Measurements from ENCODE around the gene LRIT3.
"Not testable (repeated sequence)": the region's sequence is repeated elsewhere in the genome, so short reads cannot be mapped to it uniquely, and the experiment has no call there.

The LRIT3 gene

DNA sequence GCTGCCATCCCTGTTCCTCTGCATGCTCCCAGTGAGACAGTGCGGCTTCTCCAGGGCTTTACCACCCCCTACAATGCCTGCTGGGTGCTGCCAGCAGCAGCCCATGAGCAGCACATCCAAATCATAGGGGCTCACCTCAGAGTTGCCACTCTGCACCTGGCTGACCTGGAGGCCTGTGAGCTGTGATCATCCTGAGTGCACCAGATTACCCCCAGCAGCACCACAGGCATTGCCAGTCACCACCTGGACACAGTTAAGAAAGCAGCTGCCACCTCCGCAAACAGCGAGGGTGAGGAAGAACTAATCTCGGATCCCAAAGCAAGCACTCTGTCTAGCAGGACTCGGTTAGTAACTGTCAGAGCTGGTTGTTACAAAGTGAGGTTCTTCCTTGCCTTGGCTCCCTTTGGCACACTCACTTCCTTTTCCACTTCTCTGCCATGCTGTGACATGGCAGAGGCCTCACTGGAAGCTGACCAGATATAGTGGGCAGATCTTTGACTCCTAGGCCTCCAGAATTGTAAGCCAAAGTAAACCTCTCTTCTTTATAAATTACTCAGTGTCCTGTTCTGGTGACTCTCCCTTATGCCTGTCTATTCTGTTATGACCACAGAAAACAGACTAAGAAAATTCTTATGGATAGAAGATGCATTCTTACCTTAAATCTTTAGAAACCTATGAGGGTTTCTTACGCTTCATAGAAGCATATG is 25.2 kb downstream of the LRIT3 start:
- H3K4me1 ChIP-seq, result no peaks in the 10 kb centered on the region
- H3K36me3 ChIP-seq, result peaks cover 10 to 14% (median 11%) of the 10 kb centered on the region in 3 donors
- intact Hi-C loops (cut with DNase I; ENCODE audit: low total_unique reads), result no loop called here
- H3K9me3 ChIP-seq, result peaks cover 0 to 5% (median 0%) of the 10 kb centered on the region in 3 donors
- TF ChIP-seq, protein P1, sequence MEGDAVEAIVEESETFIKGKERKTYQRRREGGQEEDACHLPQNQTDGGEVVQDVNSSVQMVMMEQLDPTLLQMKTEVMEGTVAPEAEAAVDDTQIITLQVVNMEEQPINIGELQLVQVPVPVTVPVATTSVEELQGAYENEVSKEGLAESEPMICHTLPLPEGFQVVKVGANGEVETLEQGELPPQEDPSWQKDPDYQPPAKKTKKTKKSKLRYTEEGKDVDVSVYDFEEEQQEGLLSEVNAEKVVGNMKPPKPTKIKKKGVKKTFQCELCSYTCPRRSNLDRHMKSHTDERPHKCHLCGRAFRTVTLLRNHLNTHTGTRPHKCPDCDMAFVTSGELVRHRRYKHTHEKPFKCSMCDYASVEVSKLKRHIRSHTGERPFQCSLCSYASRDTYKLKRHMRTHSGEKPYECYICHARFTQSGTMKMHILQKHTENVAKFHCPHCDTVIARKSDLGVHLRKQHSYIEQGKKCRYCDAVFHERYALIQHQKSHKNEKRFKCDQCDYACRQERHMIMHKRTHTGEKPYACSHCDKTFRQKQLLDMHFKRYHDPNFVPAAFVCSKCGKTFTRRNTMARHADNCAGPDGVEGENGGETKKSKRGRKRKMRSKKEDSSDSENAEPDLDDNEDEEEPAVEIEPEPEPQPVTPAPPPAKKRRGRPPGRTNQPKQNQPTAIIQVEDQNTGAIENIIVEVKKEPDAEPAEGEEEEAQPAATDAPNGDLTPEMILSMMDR (IDR thresholded peaks at IDR 0.05), result no peak
- H3K27me3 ChIP-seq, result no peaks in the 10 kb centered on the region
- H3K27ac ChIP-seq, result no peak overlapping the region
- no peak overlapping the region for H3K4me3 ChIP-seq
- no peak for DNase-seq

DNA sequence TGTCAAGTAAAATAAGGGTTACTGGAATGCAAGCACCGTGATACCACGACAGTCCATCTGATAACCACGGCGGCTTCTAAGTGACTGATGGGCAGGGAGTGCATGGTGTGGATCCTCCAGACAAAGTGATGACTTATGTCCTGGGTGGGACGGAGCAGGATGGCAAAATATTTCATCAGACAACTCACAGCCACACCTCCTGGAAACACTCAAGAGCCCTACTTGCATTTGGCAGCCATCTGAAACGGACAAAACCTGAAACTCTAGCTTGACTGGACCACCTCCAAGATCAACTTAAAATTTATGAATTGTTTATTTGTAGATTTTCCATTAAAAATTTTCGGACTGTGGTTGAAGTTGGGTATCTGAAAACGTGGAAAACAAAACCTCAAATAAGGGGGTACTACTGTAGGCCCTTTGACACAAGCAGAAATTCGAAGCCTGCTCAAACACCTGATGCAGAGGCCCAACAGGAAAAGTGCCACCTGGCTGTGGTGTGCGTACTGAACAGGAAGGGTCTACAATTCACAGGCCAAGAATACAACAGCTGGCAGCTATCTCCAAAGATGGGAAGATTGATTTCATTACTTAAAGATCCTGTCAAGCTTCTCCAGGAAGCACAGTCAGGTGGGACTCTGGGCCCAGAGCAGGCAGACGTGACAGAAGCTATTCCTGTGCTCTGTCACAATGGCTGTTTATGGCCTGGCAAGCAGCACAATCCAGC is 26.0 kb downstream of the LRIT3 start:
- no peak overlapping the region for H3K4me3 ChIP-seq
- H3K4me1 ChIP-seq, result no peaks in the 10 kb centered on the region
- no peaks in the 10 kb centered on the region for H3K27me3 ChIP-seq
- peaks cover 10 to 14% (median 11%) of the 10 kb centered on the region in 3 donors for H3K36me3 ChIP-seq
- intact Hi-C loops (cut with DNase I; ENCODE audit: low total_unique reads), result no loop called here
- peaks cover 0 to 5% (median 0%) of the 10 kb centered on the region in 3 donors for H3K9me3 ChIP-seq
- H3K27ac ChIP-seq, result no peak overlapping the region
- DNase-seq, result no peak
- TF ChIP-seq, protein P1 (IDR thresholded peaks at IDR 0.05), result no peak

DNA sequence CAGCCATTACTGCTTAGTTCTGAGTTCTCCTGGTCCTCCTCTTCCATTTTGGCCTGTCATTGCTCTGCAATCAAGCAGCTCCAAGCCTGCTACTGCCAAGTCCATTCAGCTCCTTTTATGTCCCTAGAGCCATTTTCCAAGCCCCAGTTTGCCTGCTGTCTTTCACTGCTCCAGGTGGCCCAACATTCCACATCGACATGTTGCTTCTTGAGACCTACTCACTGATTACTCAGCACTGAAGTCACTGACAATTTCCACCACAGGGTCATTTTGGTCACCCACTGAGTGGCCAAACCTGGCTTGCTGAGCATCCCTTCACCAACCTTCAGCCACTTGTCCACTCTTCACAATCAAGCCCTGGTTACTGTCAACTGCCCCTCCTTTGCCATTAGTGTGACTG is 27.2 kb downstream of the LRIT3 start:
- Histone ChIP-seq H3K9me3 (peaks cover 0 to 5% (median 0%) of the 10 kb centered on the region in 3 donors), H3K27me3 (no peaks in the 10 kb centered on the region), H3K4me3 (no peak overlapping the region), H3K36me3 (peaks cover 3 to 5% (median 5%) of the 10 kb centered on the region in 3 donors), H3K4me1 (no peaks in the 10 kb centered on the region), H3K27ac (no peak overlapping the region)
- intact Hi-C loops (cut with DNase I; ENCODE audit: low total_unique reads), result no loop called here
- TF ChIP-seq, protein P1 (IDR thresholded peaks at IDR 0.05), result no peak
- DNase-seq, result no peak

DNA sequence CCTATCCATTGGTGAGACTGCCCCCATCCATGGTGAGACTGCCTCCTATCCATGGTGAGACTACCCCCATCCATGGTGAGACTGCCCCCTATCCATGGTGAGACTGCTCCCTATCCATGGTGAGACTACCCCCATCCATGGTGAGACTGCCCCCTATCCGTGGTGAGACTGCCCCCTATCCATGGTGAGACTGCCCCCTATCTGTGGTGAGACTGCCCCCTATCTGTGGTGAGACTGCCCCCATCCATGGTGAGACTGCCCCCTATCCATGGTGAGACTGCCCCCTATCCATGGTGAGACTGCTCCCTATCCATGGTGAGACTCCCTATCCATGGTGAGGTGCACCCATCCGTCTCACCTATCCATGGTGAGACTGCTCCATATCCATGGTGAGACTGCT is 27.6 kb downstream of the LRIT3 start:
- DNase-seq; H3K27ac ChIP-seq; intact Hi-C loops (cut with DNase I; ENCODE audit: low total_unique reads); H3K36me3 ChIP-seq; H3K27me3 ChIP-seq; H3K9me3 ChIP-seq; H3K4me1 ChIP-seq; H3K4me3 ChIP-seq: not testable (repeated sequence)

DNA sequence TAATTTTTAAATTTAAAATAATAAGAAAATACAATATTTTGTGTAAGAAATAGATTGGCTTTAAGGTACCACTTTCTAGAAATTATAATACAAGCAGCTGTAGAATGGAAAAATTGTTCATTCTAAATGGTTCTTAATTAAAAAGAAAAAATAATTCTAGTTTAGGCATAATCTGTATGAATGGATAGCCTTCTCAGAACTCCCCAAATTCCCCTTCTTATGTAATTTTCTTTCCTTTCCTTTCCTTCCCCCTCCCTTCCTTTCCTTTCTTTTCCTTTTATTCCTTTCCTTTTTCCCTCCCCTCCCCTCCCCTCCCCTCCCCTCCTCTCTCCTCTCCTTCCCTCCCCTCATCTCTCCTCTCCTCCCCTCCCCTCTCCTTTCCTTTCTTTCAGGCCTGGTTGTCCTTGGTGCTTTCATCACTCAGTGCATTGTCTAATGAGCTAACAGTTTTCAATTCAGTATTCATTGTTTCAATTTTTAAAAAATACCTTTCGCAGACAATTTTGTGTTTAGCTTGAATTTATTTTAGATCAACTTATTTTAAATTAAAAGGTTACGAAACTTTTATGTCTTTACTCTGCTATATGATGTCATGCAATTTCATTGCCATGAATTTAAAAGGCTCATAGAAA is 28.8 kb downstream of the LRIT3 start:
- no peak overlapping the region for H3K27ac ChIP-seq
- H3K9me3 ChIP-seq, result peaks cover 0 to 5% (median 0%) of the 10 kb centered on the region in 3 donors
- TF ChIP-seq, protein P1 (IDR thresholded peaks at IDR 0.05), result no peak
- intact Hi-C loops (cut with DNase I; ENCODE audit: low total_unique reads), result no loop called here
- DNase-seq, result no peak
- H3K27me3 ChIP-seq, result no peaks in the 10 kb centered on the region
- no peaks in the 10 kb centered on the region for H3K36me3 ChIP-seq
- H3K4me3 ChIP-seq, result no peak overlapping the region
- no peaks in the 10 kb centered on the region for H3K4me1 ChIP-seq

DNA sequence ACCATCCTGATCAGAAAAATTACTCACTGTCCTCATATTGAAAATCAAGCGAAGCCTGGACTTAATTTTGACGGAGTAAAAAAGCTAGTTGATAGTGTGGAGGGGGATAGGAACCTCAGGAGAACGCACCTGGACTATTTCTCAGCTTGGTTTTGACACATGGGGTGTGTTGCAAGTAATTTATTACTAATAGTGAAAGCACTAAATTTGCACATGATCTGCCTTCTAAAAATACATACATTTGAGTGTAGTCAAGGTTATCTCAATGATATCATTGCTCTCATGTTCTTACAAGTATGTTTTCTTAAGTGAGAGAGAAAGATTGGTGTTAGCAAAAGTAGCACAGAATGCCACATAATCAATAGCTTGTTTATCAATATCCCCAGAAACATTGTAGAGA is 29.5 kb downstream of the LRIT3 start:
- Histone ChIP-seq H3K4me1 (no peaks in the 10 kb centered on the region), H3K27me3 (no peaks in the 10 kb centered on the region), H3K4me3 (no peak overlapping the region), H3K27ac (no peak overlapping the region), H3K36me3 (no peaks in the 10 kb centered on the region), H3K9me3 (peaks cover 0 to 5% (median 0%) of the 10 kb centered on the region in 3 donors)
- TF ChIP-seq, protein P1 (IDR thresholded peaks at IDR 0.05), result no peak
- intact Hi-C loops (cut with DNase I; ENCODE audit: low total_unique reads), result no loop called here
- no peak for DNase-seq
